ENCODE measurements around the gene KRTAP12-3. TPM values are rescaled to one million over a fixed set of nuclear protein-coding genes. Genes with fewer than 3 reads are reported as not detected.
A peak's percentile ranks its signal among the peaks of the same experiment; 100 is the strongest.

KRTAP12-3 gene
- total RNA-seq, 2 donors from 2014 or later, result not detected

DNA sequence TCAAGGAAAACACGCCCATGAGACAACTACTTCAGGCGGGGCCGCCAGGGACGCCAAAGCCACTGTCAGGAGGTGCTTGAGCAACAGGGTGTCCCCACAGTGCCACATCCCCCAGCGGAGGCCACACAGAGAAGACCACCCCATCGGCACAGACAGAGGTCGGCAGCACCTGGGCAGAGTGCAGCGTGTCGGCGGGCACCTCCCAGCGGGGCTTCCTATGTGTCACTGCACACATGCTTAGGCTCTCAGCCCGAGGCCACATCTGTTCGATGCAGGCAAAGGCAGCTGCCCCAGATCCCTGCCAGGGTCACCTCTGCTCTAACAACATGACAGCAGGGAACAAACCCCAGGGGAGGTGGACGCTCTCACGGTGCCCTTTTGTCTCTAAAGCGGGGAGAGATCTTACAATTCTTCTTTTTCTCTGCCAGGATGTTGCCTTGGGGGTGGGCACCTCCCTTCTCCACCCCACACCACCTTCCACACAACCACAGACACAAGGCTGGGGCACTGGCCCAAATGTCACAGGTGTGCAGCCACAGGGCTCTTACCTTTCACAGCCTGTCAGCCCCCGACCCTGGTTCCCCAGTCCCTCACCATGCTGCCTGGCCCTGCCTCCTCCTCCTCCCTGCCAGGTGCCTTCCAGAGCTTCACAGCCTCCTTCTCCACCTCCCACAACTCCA is 41.7 kb upstream of the KRTAP12-3 start:
- TF ChIP-seq, protein P1, sequence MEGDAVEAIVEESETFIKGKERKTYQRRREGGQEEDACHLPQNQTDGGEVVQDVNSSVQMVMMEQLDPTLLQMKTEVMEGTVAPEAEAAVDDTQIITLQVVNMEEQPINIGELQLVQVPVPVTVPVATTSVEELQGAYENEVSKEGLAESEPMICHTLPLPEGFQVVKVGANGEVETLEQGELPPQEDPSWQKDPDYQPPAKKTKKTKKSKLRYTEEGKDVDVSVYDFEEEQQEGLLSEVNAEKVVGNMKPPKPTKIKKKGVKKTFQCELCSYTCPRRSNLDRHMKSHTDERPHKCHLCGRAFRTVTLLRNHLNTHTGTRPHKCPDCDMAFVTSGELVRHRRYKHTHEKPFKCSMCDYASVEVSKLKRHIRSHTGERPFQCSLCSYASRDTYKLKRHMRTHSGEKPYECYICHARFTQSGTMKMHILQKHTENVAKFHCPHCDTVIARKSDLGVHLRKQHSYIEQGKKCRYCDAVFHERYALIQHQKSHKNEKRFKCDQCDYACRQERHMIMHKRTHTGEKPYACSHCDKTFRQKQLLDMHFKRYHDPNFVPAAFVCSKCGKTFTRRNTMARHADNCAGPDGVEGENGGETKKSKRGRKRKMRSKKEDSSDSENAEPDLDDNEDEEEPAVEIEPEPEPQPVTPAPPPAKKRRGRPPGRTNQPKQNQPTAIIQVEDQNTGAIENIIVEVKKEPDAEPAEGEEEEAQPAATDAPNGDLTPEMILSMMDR (IDR thresholded peaks at IDR 0.05), result no peak
- H3K36me3 ChIP-seq, result no peaks in the 10 kb centered on the region
- H3K9me3 ChIP-seq, result no peaks in the 10 kb centered on the region
- DNase-seq (ENCODE audit: low spot score), result peak; percentile 34
- no peak overlapping the region for H3K27ac ChIP-seq
- H3K27me3 ChIP-seq, result no peaks in the 10 kb centered on the region
- H3K4me3 ChIP-seq, result no peak overlapping the region
- no peaks in the 10 kb centered on the region for H3K4me1 ChIP-seq

DNA sequence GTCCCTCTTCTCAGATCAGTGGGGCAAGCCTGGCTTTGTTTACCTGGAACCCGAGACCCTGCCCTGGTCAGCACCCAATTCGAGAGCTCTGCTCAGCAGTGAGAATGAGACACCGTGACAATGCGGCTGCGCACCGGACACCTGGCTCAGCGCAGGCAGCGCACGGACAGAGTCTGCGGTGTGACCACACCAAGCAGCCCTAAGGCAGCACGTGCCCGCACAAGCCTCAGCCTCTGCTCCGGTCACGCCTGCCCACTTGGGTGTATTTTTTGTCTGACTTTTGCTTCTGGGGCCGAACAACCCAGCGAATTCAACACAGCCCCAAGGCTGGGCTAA is 41.2 kb upstream of the KRTAP12-3 start:
- DNase-seq (ENCODE audit: low spot score), result peak; percentile 26
- no peak overlapping the region for H3K4me3 ChIP-seq
- no peak overlapping the region for H3K27ac ChIP-seq
- H3K9me3 ChIP-seq, result no peaks in the 10 kb centered on the region
- H3K27me3 ChIP-seq, result no peaks in the 10 kb centered on the region
- no peaks in the 10 kb centered on the region for H3K4me1 ChIP-seq
- TF ChIP-seq, protein P1 (IDR thresholded peaks at IDR 0.05), result no peak
- no peaks in the 10 kb centered on the region for H3K36me3 ChIP-seq

DNA sequence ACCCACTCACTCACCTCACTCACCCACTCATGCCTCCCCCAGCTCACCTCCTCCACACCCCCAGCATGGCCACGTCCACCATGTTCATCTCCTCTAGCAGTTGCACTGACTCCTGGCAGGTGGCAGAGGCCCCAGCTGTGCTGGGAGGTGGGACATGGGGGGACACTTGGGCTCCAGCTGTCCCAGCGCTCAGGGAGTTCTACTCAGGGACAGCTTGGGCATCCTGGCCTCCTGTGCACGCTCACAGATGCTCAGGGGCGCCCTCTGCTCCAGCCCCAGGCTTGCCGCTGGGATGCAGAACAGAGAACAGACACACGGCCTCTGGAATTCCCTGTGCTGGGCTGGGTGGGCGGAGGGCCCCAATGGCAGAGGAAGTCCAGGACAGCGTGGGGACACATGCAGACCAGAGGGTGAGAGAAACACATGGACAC is 40.6 kb upstream of the KRTAP12-3 start:
- H3K27me3 ChIP-seq, result no peaks in the 10 kb centered on the region
- H3K4me1 ChIP-seq, result no peaks in the 10 kb centered on the region
- DNase-seq (ENCODE audit: low spot score), result peak; percentile 53
- no peak overlapping the region for H3K27ac ChIP-seq
- TF ChIP-seq, protein P1 (IDR thresholded peaks at IDR 0.05), result no peak
- no peaks in the 10 kb centered on the region for H3K36me3 ChIP-seq
- no peaks in the 10 kb centered on the region for H3K9me3 ChIP-seq
- H3K4me3 ChIP-seq, result no peak overlapping the region

DNA sequence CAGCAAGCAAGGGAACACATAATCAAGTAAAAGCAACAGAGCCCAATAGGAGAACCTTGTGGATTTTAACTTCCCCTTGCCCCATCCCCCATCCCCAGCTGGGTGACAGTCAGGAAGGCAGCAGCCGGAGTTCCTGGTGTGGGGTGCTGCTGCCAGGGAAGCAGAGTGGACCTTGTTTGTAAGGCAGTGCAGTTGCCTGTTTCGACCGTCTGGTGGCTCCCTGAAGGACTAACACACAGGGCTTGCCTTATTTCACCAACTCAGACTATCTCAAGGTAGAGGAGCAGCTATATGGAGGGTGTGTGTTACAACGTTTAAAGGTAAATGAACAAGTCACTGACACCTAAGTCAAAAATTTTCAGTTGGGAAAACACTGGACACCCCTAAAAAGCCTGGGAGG is 39.2 kb upstream of the KRTAP12-3 start:
- H3K4me1 ChIP-seq, result no peaks in the 10 kb centered on the region
- H3K4me3 ChIP-seq, result no peak overlapping the region
- no peak overlapping the region for H3K27ac ChIP-seq
- TF ChIP-seq, protein P1 (IDR thresholded peaks at IDR 0.05), result peak in 1 of 2 donors; percentile 37
- H3K36me3 ChIP-seq, result no peaks in the 10 kb centered on the region
- H3K9me3 ChIP-seq, result peaks cover 0 to 6% of the 10 kb centered on the region in 2 donors
- peak; percentile 58 for DNase-seq (ENCODE audit: low spot score)
- no peaks in the 10 kb centered on the region for H3K27me3 ChIP-seq

DNA sequence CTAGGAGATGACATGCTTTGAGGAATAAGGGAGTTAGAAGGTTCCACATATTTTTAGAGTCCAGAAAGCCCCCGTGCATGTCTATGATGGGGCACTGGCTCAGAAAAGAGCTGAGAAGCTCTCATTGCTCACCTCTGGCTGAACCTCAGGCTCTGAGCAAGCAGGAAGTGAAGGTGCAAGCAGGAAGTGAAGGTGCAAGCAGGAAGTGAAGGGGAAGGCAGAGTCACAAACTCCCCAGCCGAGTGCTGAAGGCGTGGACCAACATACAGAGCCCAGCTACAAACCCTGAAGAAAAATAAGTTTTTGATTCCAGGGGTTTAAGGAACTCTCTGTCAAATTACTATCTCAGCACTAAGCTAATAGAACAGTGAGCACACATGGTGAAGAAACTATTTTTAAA is 38.8 kb upstream of the KRTAP12-3 start:
- Histone ChIP-seq H3K4me3 (no peak overlapping the region), H3K27ac (no peak overlapping the region), H3K36me3 (no peaks in the 10 kb centered on the region)

More for the DNA sequence above, 38.8 kb upstream of the KRTAP12-3 start:
- TF ChIP-seq, protein P1 (IDR thresholded peaks at IDR 0.05), result no peak
- no peaks in the 10 kb centered on the region for H3K4me1 ChIP-seq
- peaks cover 0 to 10% of the 10 kb centered on the region in 2 donors for H3K9me3 ChIP-seq
- no peaks in the 10 kb centered on the region for H3K27me3 ChIP-seq
- peak; percentile 36 for DNase-seq (ENCODE audit: low spot score)
